Natural killer cell treated with Interleukin-12 subunit alpha and Interleukin-12 subunit beta and Interleukin-15 and Interleukin-18, amount 100 ng/mL, for 72 hours (primary cell): ENCODE results near the gene LMBR1. TPM values are rescaled to one million over a fixed set of nuclear protein-coding genes. Genes with fewer than 3 reads are reported as not detected.
"Not testable (repeated sequence)": the region's sequence is repeated elsewhere in the genome, so short reads cannot be mapped to it uniquely, and the experiment has no call there.

ENCODE experiments used
- ATAC-seq, 2 donors: fragments of 150-1000 bp; cut with Tn5 transposase in 1 of 2; sonication (Bioruptor Pico), chemical (Tn5 transposase) in 1 of 2; 2 replicates each; pipeline ENCODE4 v1.10.0; 2021
- DNase-seq: peaks from one replicate; pipeline ENCODE4 v3.0.0; 2022; ENCODE audit warnings: low spot score
- H3K27ac Mint-ChIP-seq, 2 donors: 1 replicate in 1 of 2; 2 replicates in 1 of 2; pipeline ENCODE4 v1.8.0; 2022; ENCODE audit warnings: mixed read lengths in 2 of 2, mild to moderate bottlenecking in 1 of 2, moderate library complexity in 1 of 2
- H3K27me3 Mint-ChIP-seq, 2 donors: 1 replicate in 1 of 2; 2 replicates in 1 of 2; pipeline ENCODE4 v1.8.0; 2022; ENCODE audit warnings: mixed read lengths in 2 of 2
- H3K36me3 Mint-ChIP-seq: one replicate; pipeline ENCODE4 v1.8.0; 2022; ENCODE audit warnings: mixed read lengths
- H3K4me1 Mint-ChIP-seq, 2 donors: 1 replicate in 1 of 2; 2 replicates in 1 of 2; pipeline ENCODE4 v1.8.0; 2022; ENCODE audit warnings: low read depth in 2 of 2, mixed read lengths in 2 of 2, mild to moderate bottlenecking in 1 of 2
- H3K4me3 Mint-ChIP-seq: one replicate; pipeline ENCODE4 v1.8.0; 2022; ENCODE audit warnings: mixed read lengths
- H3K9me3 Mint-ChIP-seq: 2 replicates; pipeline ENCODE4 v1.8.0; 2022; ENCODE audit warnings: mixed read lengths
- total RNA-seq, 2 donors: library from RNA; stranded (reverse); gene quantifications; one replicate each; pipeline ENCODE4 v1.2.3, GENCODE V29; 2022

The LMBR1 gene
- total RNA-seq, 2 donors from 2014 or later = 41.7 to 62.4 TPM

DNA sequence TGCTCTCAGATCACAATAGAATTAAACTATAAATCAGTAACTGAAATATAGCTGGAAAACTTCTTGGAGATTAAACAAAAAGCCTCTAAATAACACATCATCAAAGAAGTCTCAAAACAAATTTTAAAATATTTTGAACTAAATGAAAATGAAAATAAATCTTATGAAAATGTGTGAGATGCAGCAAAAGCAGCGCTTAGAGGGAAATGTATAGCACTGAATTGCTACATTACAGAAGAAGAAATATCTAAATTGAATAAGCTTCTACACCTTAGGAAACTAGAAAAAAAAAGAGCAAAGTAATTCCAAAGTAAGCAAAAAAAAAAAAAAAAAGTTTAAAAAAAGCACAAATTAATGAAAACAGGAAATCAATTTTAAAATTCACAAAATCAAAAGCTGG lies 35.2 kb downstream of the LMBR1 start:
- Mint-ChIP-seq H3K27ac (no peak overlapping the region), H3K9me3 (peaks cover 20% of the 10 kb centered on the region), H3K36me3 (peaks cover 59% of the 10 kb centered on the region), H3K27me3 (no peaks in the 10 kb centered on the region), H3K4me3 (no peak overlapping the region), H3K4me1 (peaks cover 6 to 14% of the 10 kb centered on the region in 2 donors)
- no peak for ATAC-seq
- DNase-seq = no peak

- peaks cover 12% of the 10 kb centered on the region for H3K9me3 Mint-ChIP-seq
- H3K27me3 Mint-ChIP-seq = no peaks in the 10 kb centered on the region
- H3K4me1 Mint-ChIP-seq = peaks cover 10 to 13% of the 10 kb centered on the region in 2 donors
- H3K27ac Mint-ChIP-seq = no peak overlapping the region
- ATAC-seq (no peak), DNase-seq (no peak)
- H3K4me3 Mint-ChIP-seq = no peak overlapping the region
- H3K36me3 Mint-ChIP-seq = peaks cover 41% of the 10 kb centered on the region
Measured at GRCh38 chr7:156854654-156855053, 38.3 kb downstream of the LMBR1 start.

DNA sequence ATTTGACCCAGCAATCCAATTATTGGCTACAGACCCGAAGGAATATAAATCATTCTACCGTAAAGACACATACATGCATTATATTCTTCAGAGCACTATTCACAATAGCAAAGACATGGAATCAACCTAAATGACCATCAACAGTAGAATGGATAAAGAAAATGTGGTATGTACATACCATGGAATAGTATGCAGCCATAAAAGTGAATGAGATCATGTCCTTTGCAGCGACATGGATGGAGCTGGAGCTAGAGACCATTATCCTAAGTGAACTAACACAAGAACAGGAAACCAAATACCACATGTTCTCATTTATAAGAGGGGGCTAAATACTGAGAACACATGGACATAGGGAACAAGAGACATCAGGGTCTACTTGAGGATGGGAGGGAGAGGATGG lies 44.0 kb downstream of the LMBR1 start:
- Mint-ChIP-seq H3K4me3 (no peak overlapping the region), H3K9me3 (no peaks in the 10 kb centered on the region), H3K27me3 (no peaks in the 10 kb centered on the region), H3K36me3 (peaks cover 8% of the 10 kb centered on the region), H3K4me1 (peaks cover 23 to 31% of the 10 kb centered on the region in 2 donors), H3K27ac (no peak overlapping the region)
- DNase-seq (no peak), ATAC-seq (no peak)

DNA sequence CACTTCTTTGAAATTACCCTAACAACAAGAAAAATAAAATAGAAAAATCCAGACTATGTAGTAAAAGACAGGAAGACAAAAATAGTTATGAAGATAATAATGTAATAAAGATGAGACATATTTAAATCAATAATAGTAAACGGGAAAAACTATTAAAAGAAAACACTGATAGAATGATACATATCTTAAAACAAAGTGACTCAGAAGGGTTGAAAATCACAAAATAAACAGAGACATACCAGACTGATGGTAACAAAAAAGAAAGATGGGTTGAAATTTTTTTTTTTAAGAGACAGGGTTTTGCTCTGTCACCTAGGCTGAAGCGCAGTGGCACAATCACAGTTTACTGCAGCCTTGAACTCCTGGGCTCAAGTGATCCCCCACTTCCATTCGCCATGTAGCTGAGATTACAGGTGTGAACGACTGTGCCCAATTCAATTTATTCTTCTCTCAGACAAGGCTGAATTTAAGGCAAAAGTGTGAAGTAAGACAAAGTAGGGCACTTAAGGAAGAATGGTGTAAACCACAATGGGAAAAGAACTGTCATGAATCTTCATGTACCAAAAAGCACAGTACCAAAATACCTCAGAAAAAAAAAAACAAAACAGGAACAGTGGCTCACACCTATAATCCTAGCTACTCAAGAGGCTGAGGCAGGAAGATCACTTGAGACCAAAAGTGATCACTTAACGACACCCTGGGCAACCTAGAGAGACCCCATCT lies 47.4 kb downstream of the LMBR1 start:
- H3K9me3 Mint-ChIP-seq = no peaks in the 10 kb centered on the region
- DNase-seq = no peak
- H3K27ac Mint-ChIP-seq = no peak overlapping the region
- H3K36me3 Mint-ChIP-seq = peaks cover 7% of the 10 kb centered on the region
- H3K4me1 Mint-ChIP-seq = peaks cover 19 to 26% of the 10 kb centered on the region in 2 donors
- ATAC-seq = no peak
- H3K4me3 Mint-ChIP-seq = no peak overlapping the region
- no peaks in the 10 kb centered on the region for H3K27me3 Mint-ChIP-seq

DNA sequence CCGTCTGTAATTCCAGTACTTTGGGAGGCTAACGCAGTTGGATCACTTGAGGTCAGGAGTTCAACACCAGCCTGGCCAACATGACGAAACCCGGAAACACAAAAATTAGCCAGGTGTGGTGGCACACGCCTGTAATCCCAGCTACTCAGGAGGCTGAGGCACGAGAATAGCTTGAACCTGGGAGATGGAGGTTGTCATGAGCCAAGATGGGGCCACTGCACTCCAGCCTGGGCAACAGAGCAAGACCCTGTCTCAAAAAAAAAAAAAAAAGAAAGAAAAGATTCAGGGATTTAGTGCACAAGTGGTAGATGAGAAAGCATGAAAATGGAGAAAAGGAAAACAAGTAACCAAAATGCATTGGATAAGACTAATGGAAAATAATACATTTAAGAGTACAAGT lies 49.4 kb downstream of the LMBR1 start:
- not testable (repeated sequence) for DNase-seq, H3K27ac Mint-ChIP-seq, H3K4me3 Mint-ChIP-seq, H3K27me3 Mint-ChIP-seq, H3K36me3 Mint-ChIP-seq, ATAC-seq, H3K9me3 Mint-ChIP-seq
- peaks cover 26 to 40% of the 10 kb centered on the region in 2 donors for H3K4me1 Mint-ChIP-seq

DNA sequence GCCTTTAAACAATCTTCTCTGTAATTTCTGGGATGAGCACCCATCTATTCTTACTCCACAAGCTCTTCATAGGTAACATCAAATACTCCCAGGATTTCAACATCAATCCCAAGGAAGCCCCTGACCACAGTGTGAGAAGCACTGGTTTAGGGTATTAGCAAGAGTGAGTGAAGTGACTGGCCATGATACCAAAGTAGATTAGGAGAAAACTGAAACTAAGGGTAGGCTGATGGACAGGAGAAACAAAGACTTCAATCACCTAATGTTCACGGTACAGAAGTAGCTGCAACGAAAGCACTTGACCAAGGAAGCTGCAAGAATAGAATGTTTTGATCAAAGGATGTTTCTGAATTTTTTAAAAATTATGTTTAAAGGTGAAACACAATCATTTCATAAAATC lies 49.8 kb downstream of the LMBR1 start:
- Mint-ChIP-seq H3K27ac (no peak overlapping the region), H3K27me3 (no peaks in the 10 kb centered on the region)

GRCh38 chr7:156842740-156843140 lies 50.2 kb downstream of the LMBR1 start:
- Mint-ChIP-seq H3K27me3 (no peaks in the 10 kb centered on the region), H3K9me3 (no peaks in the 10 kb centered on the region)
- ATAC-seq = no peak

More for the DNA sequence above, 49.8 kb downstream of the LMBR1 start:
- no peak overlapping the region for H3K4me3 Mint-ChIP-seq
- DNase-seq (no peak), ATAC-seq (no peak)
- no peaks in the 10 kb centered on the region for H3K36me3 Mint-ChIP-seq
- peaks cover 26 to 40% of the 10 kb centered on the region in 2 donors for H3K4me1 Mint-ChIP-seq
- no peaks in the 10 kb centered on the region for H3K9me3 Mint-ChIP-seq

DNA sequence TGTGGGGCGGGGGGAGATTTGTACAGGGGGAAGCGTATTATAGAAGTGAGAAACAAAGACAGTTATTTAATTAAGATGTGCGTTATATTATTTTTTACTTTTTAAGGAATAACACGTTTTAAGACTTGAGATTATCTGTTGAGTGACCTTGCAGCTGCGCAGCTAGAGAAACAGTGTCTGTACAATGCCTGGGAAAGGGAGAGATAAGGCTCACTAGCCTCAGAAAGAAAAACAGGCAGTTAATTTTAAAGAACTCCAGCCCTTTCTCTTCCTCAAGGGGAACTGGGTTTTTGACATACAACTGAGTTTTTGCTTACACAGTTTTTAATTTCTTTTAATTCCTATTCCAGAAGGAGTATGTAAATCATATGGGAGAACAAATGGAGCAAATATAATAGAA lies 50.7 kb downstream of the LMBR1 start:
- Mint-ChIP-seq H3K27ac (no peak overlapping the region), H3K27me3 (no peaks in the 10 kb centered on the region), H3K9me3 (no peaks in the 10 kb centered on the region), H3K4me1 (peaks cover 23 to 32% of the 10 kb centered on the region in 2 donors), H3K36me3 (no peaks in the 10 kb centered on the region), H3K4me3 (no peak overlapping the region)
- DNase-seq (no peak), ATAC-seq (no peak)

More at GRCh38 chr7:156842740-156843140, 50.2 kb downstream of the LMBR1 start:
- no peak for DNase-seq
- no peaks in the 10 kb centered on the region for H3K36me3 Mint-ChIP-seq
- no peak overlapping the region for H3K27ac Mint-ChIP-seq
- peaks cover 26 to 36% of the 10 kb centered on the region in 2 donors for H3K4me1 Mint-ChIP-seq
- no peak overlapping the region for H3K4me3 Mint-ChIP-seq

- Mint-ChIP-seq H3K36me3 (no peaks in the 10 kb centered on the region), H3K9me3 (no peaks in the 10 kb centered on the region), H3K4me3 (no peak overlapping the region), H3K4me1 (peaks cover 19 to 23% of the 10 kb centered on the region in 2 donors), H3K27me3 (no peaks in the 10 kb centered on the region), H3K27ac (no peak overlapping the region)
- DNase-seq (no peak), ATAC-seq (no peak)
Measured at GRCh38 chr7:156841497-156841896, 51.5 kb downstream of the LMBR1 start.

GRCh38 chr7:156840134-156840533 lies 52.8 kb downstream of the LMBR1 start:
- Mint-ChIP-seq H3K27ac (peak overlapping the region in 1 of 2 donors; percentile 11), H3K4me3 (no peak overlapping the region), H3K27me3 (no peaks in the 10 kb centered on the region), H3K4me1 (peaks cover 11 to 13% of the 10 kb centered on the region in 2 donors), H3K9me3 (no peaks in the 10 kb centered on the region), H3K36me3 (no peaks in the 10 kb centered on the region)
- ATAC-seq (no peak), DNase-seq (no peak)

DNA sequence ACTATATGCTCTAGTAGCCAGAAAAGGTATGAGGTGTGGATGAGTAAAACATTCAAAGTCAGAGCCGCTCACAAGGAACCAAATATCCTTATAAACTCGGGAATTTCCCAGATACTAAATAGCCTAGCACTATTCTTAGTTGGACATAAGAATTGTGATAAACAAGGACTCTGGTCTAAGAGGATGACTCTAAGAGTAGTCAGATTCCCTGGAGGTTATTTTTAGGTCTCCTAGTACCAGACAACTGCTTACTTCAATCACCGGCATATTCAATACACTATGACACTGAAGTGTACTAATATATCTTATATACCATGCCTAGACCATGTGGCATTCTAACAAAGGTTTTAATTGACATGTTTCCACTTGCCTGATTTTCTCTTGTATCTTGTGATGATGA lies 56.5 kb downstream of the LMBR1 start:
- no peak for ATAC-seq
- Mint-ChIP-seq H3K36me3 (peaks cover 6% of the 10 kb centered on the region), H3K27me3 (no peaks in the 10 kb centered on the region), H3K4me3 (no peak overlapping the region), H3K4me1 (peaks cover 11 to 13% of the 10 kb centered on the region in 2 donors), H3K9me3 (no peaks in the 10 kb centered on the region), H3K27ac (no peak overlapping the region)
- DNase-seq = no peak

GRCh38 chr7:156834462-156834861 lies 58.5 kb downstream of the LMBR1 start:
- DNase-seq (no peak), ATAC-seq (no peak)
- H3K4me1 Mint-ChIP-seq = peaks cover 2 to 3% of the 10 kb centered on the region in 2 donors
- H3K36me3 Mint-ChIP-seq = peaks cover 6% of the 10 kb centered on the region
- H3K27me3 Mint-ChIP-seq = no peaks in the 10 kb centered on the region
- H3K9me3 Mint-ChIP-seq = no peaks in the 10 kb centered on the region
- H3K27ac Mint-ChIP-seq = no peak overlapping the region
- no peak overlapping the region for H3K4me3 Mint-ChIP-seq

GRCh38 chr7:156833312-156833711 lies 59.7 kb downstream of the LMBR1 start:
- H3K4me3 Mint-ChIP-seq = no peak overlapping the region
- no peak for ATAC-seq
- H3K27me3 Mint-ChIP-seq = no peaks in the 10 kb centered on the region
- DNase-seq = no peak
- no peak overlapping the region for H3K27ac Mint-ChIP-seq
- H3K9me3 Mint-ChIP-seq = no peaks in the 10 kb centered on the region
- peaks cover 6% of the 10 kb centered on the region for H3K36me3 Mint-ChIP-seq
- no peaks in the 10 kb centered on the region for H3K4me1 Mint-ChIP-seq

DNA sequence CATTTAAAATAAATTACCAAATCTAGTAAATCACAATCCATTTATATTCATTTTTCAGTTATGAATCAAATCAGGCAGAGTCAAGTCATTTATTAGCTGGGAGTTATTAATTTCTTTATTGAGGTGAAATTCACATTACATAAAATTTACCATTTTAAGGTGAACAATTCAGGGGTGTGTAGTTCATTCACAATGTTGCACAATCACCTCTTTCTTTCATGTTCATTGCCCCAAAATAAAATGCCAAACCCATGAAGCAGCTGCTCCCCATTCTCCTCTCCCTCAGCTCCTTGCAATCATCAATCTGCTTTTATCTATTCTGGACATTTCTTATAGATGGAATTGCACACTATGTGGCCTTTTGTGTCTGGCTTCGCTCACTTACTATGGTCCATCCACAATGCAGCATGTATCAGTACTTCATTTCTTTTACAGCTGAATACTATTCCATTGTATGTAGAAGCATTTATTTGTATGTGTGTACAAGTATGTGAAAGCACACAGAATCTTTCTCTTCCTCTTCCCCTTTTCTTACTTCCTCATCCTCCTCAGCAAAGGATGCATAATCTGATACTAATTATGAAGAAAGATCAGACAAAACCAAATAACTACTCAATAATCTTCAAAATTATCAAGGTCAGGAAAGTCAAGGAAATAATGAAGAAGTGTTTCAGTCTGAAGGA lies 60.6 kb downstream of the LMBR1 start:
- H3K36me3 Mint-ChIP-seq = peaks cover 6% of the 10 kb centered on the region
- H3K9me3 Mint-ChIP-seq = no peaks in the 10 kb centered on the region
- DNase-seq (no peak), ATAC-seq (no peak)
- no peak overlapping the region for H3K4me3 Mint-ChIP-seq
- no peaks in the 10 kb centered on the region for H3K27me3 Mint-ChIP-seq
- H3K27ac Mint-ChIP-seq = peak overlapping the region in 1 of 2 donors; percentile 11
- H3K4me1 Mint-ChIP-seq = no peaks in the 10 kb centered on the region
